ENCODE measurements around the gene CDK2AP2. TPM values are rescaled to one million over a fixed set of nuclear protein-coding genes. Genes with fewer than 3 reads are reported as not detected.
"Not testable (repeated sequence)": the region's sequence is repeated elsewhere in the genome, so short reads cannot be mapped to it uniquely, and the experiment has no call there.

Gene CDK2AP2
- 23.6 TPM for polyA plus RNA-seq (ENCODE audit: insufficient read length)

GRCh38 chr11:67507864-67508485 lies at the start of gene CDK2AP2:
CDK2AP2 (minus strand) TSS chr11:67508162; CDS start chr11:67508082, 80 bp downstream.
- peak; percentile 94 for DNase-seq

GRCh38 chr11:67556244-67556643 lies 48.3 kb upstream of the CDK2AP2 start:
- no peak for DNase-seq

- DNase-seq: not testable (repeated sequence)
Measured at GRCh38 chr11:67551697-67552096, 43.7 kb upstream of the CDK2AP2 start.

- DNase-seq: no peak
Measured at GRCh38 chr11:67551127-67551526, 43.2 kb upstream of the CDK2AP2 start.

GRCh38 chr11:67548555-67549110 lies 40.7 kb upstream of the CDK2AP2 start:
- no peak for DNase-seq

- DNase-seq: not testable (repeated sequence)
Measured at GRCh38 chr11:67548112-67548511, 40.1 kb upstream of the CDK2AP2 start.

GRCh38 chr11:67545280-67545679 lies 37.3 kb upstream of the CDK2AP2 start:
- DNase-seq: no peak

GRCh38 chr11:67544616-67545242 lies 36.8 kb upstream of the CDK2AP2 start:
- DNase-seq: no peak

GRCh38 chr11:67543585-67543984 lies 35.6 kb upstream of the CDK2AP2 start:
- DNase-seq: no peak

GRCh38 chr11:67542971-67543370 lies 35.0 kb upstream of the CDK2AP2 start:
- no peak for DNase-seq

GRCh38 chr11:67542169-67542568 lies 34.2 kb upstream of the CDK2AP2 start:
- no peak for DNase-seq

- DNase-seq: no peak
Measured at GRCh38 chr11:67541198-67541597, 33.2 kb upstream of the CDK2AP2 start.

GRCh38 chr11:67539550-67539949 lies 31.6 kb upstream of the CDK2AP2 start:
- no peak for DNase-seq

- DNase-seq: no peak
Measured at GRCh38 chr11:67538823-67539505, 31.0 kb upstream of the CDK2AP2 start.

- DNase-seq: no peak
Measured at GRCh38 chr11:67538306-67538705, 30.3 kb upstream of the CDK2AP2 start.

- DNase-seq: no peak
Measured at GRCh38 chr11:67535561-67535960, 27.6 kb upstream of the CDK2AP2 start.

GRCh38 chr11:67534070-67534679 lies 26.2 kb upstream of the CDK2AP2 start:
- DNase-seq: no peak

GRCh38 chr11:67532889-67533288 lies 24.9 kb upstream of the CDK2AP2 start:
- DNase-seq: no peak

- DNase-seq: no peak
Measured at GRCh38 chr11:67530282-67530592, 22.3 kb upstream of the CDK2AP2 start.

GRCh38 chr11:67528376-67528775 lies 20.4 kb upstream of the CDK2AP2 start:
- no peak for DNase-seq

- DNase-seq: no peak
Measured at GRCh38 chr11:67525275-67525976, 17.5 kb upstream of the CDK2AP2 start.

GRCh38 chr11:67524480-67524808 lies 16.5 kb upstream of the CDK2AP2 start:
- no peak for DNase-seq

All from hindlimb muscle (tissue), 1 donor.